Measurements from ENCODE around the gene KCNN1. TPM values are rescaled to one million over a fixed set of nuclear protein-coding genes. Genes with fewer than 3 reads are reported as not detected.

Gene KCNN1
- total RNA-seq, 4 donors from 2014 or later: 0.36 TPM; not detected in 3

DNA sequence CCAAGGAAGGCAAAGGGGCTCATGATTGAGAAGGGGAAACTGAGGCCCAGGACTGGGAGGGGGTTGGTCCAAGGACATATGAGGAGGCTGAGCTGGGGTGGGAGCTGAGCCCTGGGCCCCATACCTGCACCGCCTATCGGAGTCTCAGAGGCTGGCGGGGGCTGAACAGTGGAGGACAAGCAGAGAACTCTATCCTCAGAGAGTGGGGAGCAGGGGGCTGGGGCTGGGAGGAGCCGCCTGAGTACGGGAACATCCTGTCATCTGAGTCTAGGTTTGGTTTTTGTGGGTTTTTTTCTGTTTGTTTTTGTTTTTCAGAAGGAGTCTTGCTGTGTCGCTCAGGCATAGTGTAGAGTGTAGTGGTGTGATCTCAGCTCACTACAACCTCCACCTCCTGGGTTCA is 47.3 kb downstream of the KCNN1 start:
- no peak for DNase-seq (ENCODE audit: low spot score in 2 of 2)
- TF ChIP-seq, protein P1, sequence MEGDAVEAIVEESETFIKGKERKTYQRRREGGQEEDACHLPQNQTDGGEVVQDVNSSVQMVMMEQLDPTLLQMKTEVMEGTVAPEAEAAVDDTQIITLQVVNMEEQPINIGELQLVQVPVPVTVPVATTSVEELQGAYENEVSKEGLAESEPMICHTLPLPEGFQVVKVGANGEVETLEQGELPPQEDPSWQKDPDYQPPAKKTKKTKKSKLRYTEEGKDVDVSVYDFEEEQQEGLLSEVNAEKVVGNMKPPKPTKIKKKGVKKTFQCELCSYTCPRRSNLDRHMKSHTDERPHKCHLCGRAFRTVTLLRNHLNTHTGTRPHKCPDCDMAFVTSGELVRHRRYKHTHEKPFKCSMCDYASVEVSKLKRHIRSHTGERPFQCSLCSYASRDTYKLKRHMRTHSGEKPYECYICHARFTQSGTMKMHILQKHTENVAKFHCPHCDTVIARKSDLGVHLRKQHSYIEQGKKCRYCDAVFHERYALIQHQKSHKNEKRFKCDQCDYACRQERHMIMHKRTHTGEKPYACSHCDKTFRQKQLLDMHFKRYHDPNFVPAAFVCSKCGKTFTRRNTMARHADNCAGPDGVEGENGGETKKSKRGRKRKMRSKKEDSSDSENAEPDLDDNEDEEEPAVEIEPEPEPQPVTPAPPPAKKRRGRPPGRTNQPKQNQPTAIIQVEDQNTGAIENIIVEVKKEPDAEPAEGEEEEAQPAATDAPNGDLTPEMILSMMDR (IDR thresholded peaks at IDR 0.05): no peak
- no peak for TF ChIP-seq POLR2A (IDR thresholded peaks at IDR 0.05)
- no peak overlapping the region for H3K4me3 ChIP-seq (ENCODE audit: low read depth, poor library complexity, severe bottlenecking)
- intact Hi-C loops (cut with DNase I; ENCODE audit: low total_unique reads): no loop called here
- WGBS, 2 donors: 88 to 93% methylated on average over 6 of the region's 6 CpGs

DNA sequence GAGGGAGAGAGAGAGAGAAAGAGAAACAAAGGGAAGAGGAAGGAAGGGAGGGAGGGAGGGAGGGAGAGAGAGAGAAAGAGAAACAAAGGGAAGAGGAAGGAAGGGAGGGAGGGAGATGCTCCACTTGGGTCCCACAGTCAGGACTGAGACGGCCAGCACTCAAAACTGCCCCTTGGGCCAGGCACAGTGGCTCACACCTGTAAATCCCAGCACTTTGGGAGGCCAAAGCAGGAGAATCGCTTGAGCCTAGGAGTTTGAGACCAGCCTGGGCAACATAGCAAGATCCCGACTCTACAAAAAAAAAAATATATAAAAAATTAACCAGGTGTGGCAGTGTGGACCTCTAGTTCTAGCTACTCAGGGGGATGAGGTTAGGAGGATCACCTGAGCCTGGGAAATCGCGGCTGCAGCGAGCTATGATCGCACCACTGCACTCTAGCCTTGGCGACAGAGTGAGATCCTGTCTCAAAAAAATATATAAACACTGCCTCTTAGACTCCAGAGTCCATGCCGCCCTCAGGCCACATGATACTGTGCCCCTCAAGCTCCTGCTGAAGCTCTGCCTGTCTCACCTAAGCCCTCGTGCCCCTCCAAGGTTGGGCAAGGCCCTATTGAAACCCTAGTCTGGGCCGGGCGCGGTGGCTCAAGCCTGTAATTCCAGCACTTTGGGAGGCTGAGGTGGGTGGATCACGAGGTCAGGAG is 49.5 kb downstream of the KCNN1 start:
- intact Hi-C loops (cut with DNase I; ENCODE audit: low total_unique reads): no loop called here
- DNase-seq (ENCODE audit: low spot score in 2 of 2): no peak
- WGBS, 2 donors: 88 to 89% methylated on average over 14 of the region's 14 CpGs
- no peak overlapping the region for H3K4me3 ChIP-seq (ENCODE audit: low read depth, poor library complexity, severe bottlenecking)
- TF ChIP-seq, protein P1 (IDR thresholded peaks at IDR 0.05): no peak

DNA sequence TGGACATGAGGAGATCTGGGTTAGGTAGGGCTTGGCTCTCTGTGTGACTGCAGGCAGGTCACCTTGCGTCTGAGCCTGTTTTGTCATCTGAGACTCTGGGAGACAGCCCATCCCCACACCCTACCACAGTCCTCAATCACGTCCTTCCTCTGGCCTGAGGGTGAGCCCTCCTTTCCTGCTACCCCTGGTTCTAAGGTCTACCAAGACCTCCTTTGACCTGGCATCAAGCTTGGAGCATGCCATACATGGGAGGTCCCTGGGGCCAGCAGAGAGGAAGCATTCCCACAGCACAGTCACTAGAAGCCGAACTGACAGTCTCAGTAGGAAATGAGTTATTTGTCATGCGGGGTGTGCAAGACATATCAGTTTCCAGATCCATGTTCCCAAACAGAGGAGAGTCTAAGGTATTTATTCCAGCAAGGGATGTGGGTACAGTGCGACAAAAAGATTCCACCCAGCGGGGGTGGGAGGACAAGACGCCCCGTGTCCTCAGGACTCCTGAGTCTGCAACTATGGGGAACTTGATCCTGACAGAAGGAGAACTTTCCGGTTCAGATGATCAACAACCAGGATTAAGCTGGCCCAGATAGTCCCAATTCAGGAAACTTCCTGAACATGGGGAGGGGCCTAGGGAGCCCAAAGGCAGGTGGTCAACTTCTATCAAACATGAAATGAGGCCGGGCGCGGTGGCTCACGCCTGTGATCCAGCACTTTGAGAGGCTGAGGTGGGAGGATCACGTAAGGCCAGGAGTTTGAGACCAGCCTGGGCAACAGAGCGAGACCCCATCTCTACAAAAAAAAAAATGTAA is 50.6 kb downstream of the KCNN1 start:
- WGBS, 2 donors: 60 to 65% methylated on average over 15 of the region's 15 CpGs
- H3K4me3 ChIP-seq (ENCODE audit: low read depth, poor library complexity, severe bottlenecking): no peak overlapping the region
- intact Hi-C loops (cut with DNase I; ENCODE audit: low total_unique reads): no loop called here
- DNase-seq (ENCODE audit: low spot score in 2 of 2): no peak
- TF ChIP-seq POLR2A (IDR thresholded peaks at IDR 0.05): no peak
- TF ChIP-seq, protein P1 (IDR thresholded peaks at IDR 0.05): no peak

DNA sequence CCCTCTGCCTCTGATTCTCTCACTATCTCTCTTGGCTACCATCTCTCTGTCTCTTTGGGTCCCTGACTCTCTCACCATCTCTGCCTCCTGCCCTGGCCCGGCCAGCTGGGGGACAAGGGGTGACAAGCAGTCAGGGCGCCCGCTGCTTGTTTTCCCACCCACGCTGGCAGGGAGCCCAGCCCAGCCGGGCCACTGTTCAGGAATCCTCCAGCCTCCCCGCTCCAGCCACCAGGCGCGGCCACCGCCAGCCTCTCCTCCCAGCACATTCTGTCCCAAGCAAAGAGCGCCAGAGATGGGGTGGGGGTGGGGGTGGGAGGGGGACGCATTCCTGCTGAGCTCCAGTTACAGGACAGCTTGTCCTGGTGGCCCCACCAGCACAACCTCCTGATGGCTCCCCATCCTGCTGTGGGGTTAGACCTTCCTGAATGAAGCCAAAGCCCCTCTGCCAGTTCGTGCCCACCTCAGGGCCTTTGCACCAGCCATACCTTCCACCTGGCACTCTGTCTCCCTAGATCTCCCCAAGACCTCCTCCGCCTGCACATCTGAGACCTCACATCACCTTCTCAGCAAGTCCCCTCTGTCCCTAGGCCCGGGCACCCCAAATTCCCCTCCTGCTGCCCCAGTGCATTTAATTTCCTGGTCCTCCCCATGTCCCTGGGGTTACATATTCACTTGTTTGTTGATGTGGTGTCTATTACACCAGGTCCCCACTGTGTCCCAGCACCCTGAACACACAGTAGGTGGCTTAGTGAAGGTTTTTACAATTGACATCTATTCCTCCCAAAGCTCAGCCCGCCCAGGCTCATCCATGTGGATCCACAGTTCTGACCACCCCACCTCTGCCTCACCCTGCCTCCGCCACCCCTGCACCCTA is 53.5 kb downstream of the KCNN1 start:
- peak; percentile 78 to 98 for DNase-seq (ENCODE audit: low spot score in 2 of 2)
- no peak for TF ChIP-seq POLR2A (IDR thresholded peaks at IDR 0.05)
- TF ChIP-seq, protein P1 (IDR thresholded peaks at IDR 0.05): no peak
- WGBS, 2 donors: 37 to 45% methylated on average over 15 to 16 of the region's 16 CpGs
- no peak overlapping the region for H3K4me3 ChIP-seq (ENCODE audit: low read depth, poor library complexity, severe bottlenecking)
- intact Hi-C loops (cut with DNase I; ENCODE audit: low total_unique reads): no loop called here

DNA sequence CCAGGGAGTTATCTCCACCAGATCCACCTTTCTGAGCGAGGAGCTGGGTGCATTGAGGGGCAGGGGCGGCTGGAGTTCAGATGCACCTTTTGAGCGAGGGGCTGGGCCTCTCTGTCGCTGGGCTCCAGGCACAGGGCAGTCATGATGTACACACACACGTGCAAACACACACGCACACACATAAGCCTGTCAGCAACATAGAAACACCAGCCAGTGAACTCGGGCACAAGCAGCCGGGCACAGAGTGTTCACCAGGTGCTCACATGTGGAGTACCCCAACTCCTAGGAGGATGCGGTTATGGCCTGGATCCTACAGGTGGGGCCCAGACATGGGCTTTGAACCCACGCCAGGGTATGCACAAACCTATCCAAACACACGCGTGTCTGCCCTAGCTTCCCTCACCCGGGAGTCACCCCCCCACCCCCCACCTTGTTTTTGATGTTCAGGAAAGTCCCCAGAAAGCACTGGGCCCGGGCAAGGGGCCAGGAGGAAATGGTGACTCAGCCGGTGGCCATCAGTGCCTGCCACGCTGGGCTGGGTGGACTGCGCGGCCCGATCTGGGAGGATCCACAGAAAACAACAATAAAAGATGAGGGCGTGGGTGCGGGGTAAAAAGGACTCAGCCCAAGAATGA is 54.3 kb downstream of the KCNN1 start:
- peak; percentile 82 to 97 for DNase-seq (ENCODE audit: low spot score in 2 of 2)
- H3K4me3 ChIP-seq (ENCODE audit: low read depth, poor library complexity, severe bottlenecking): no peak overlapping the region
- WGBS, 2 donors: 24 to 31% methylated on average over 17 of the region's 21 CpGs
- TF ChIP-seq, protein P1 (IDR thresholded peaks at IDR 0.05): no peak
- no peak for TF ChIP-seq POLR2A (IDR thresholded peaks at IDR 0.05)
- intact Hi-C loops (cut with DNase I; ENCODE audit: low total_unique reads): no loop called here

Measured in lower leg skin (tissue), 4 donors.